OCI-LY7 (cell line): ENCODE data around the gene TRAF1.

Source experiments
- EZH2phosphoT487 ChIP-seq: fragments of 200-600 bp; sonication (generic); IDR thresholded peaks from 2 replicates; pipeline ENCODE4 v1.6.1; 2018; ENCODE audit warnings: low read depth, borderline replicate concordance, mild to moderate bottlenecking, mixed run types, antibody characterized with exemption, low read length, moderate library complexity, mixed read lengths
- TF ChIP-seq, protein P1 (sequence below): fragments of 200-600 bp; sonication (generic); conservative IDR thresholded peaks from 2 replicates; pipeline ENCODE4 v1.5.1; 2014; ENCODE audit warnings: mild to moderate bottlenecking, antibody characterized with exemption, low read length, moderate library complexity, mixed read lengths

DNA sequence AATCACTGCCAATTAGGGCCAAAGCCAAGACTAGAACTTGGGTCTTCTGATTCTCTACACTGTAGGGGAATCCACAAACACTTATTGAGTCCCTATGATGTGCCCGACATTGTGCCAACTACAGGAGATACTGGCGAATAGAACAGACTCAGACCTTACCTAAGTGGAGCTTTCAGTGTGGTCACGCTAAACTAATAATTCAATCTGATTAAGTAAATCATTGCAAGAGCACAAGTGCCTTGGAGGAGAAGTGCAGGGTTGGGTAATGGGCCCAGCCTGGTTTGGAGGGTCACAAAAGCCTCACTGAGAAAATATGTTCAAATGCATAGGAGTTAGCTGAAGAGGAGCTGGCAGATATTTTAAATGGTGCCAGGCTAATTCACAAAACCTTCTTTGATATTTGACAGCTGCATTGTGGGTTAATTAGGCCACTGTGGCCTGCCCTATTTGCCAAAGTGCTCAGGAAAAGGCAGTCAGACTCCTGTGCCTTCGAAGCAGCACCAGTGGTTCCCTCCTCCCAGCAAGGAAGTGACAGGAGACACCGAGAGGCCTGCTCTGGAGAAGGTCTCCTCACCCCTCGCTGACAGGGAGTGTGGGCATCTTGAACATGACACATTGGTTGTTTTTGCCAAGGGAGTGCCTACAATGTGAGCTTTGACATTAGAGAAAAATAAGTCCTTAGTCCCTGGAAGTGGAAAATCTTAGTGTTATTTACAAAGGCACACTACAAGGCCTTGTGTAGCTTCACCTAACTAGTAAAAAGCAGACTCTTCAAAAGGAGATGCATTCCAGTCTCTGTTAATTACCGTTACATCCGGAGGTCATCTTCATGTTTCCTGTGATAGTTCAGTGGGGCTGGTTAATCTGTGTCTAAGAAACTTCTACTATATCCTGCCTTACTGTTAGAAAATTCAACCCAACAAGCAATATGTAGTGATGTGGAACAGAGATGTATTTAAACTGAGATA, 24.1 kb upstream of the TRAF1 start:
- TF ChIP-seq, protein P1, sequence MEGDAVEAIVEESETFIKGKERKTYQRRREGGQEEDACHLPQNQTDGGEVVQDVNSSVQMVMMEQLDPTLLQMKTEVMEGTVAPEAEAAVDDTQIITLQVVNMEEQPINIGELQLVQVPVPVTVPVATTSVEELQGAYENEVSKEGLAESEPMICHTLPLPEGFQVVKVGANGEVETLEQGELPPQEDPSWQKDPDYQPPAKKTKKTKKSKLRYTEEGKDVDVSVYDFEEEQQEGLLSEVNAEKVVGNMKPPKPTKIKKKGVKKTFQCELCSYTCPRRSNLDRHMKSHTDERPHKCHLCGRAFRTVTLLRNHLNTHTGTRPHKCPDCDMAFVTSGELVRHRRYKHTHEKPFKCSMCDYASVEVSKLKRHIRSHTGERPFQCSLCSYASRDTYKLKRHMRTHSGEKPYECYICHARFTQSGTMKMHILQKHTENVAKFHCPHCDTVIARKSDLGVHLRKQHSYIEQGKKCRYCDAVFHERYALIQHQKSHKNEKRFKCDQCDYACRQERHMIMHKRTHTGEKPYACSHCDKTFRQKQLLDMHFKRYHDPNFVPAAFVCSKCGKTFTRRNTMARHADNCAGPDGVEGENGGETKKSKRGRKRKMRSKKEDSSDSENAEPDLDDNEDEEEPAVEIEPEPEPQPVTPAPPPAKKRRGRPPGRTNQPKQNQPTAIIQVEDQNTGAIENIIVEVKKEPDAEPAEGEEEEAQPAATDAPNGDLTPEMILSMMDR, result no peak
- TF ChIP-seq EZH2phosphoT487, result no peak
